Ammon's horn (tissue), 1 donor: ENCODE data around the gene KIF5B.
"Not testable (repeated sequence)": the region's sequence is repeated elsewhere in the genome, so short reads cannot be mapped to it uniquely, and the experiment has no call there.

Experiments
- DNase-seq: peaks from one replicate; pipeline ENCODE4 v3.0.0-alpha.2; 2016; ENCODE audit warnings: low spot score

The KIF5B gene

DNA sequence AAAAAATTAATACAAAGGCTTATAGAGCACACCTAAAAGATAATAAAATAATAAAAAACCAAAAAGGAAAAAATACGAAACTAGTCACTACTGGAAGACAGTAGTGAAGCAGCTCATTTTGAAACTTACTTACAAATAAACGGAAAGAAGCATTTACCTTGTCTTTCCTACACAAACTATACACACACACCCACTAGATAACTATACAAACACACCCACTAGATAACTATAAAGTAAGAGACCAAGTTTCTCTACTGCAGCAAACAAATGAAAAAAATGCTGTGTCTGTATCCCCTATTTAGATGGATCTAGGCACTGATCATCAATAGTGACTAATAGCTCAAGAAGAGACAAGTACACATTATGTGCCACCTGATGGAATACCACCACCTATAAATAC is 49.2 kb downstream of the KIF5B start:
- no peak for DNase-seq

GRCh38 chr10:32005050-32005449 is 51.2 kb downstream of the KIF5B start:
- peak; percentile 45 for DNase-seq

DNA sequence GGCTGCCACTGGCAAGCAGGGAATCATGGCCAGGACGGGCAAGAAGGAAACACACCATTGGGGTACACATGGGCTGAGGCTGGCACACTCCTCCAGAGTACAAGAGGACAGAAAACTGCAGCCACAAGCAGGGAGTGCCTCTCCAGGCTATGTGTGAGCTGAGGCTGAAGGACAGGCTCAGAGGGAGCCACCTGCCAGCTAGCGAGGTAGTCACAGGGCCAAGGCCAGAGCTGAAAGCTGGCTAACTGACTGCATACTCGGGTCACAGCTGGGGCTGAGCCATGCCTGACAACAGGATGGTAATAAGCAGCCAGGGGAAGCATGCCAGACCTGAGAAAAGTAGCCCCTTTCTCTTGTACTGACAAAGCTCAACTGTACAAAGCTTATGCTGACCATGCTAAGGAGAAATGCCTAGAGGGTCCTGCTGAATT is 52.0 kb downstream of the KIF5B start:
- DNase-seq, result peak; percentile 67

- no peak for DNase-seq
These were observed 53.7 kb downstream of the KIF5B start for GRCh38 chr10:32002531-32002930.

DNA sequence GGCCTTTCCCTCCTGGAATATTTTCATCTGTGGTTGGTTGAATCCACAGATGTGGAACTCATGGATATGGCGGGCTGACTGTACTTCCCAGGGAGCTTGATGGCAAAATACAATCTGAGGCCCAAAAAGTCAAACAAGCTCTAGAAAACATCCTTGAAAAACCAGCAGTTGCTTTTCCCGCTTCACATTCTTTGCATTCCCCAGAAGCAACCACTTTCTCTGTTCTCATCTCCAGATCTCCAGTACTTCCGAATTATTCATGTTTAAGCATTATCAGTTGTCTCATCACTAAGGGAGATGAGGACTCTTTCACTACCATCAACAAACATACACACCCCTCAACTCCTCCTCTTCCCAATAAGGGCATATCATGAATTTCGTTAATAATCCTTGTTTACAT is 55.3 kb downstream of the KIF5B start:
- DNase-seq, result no peak

- no peak for DNase-seq
These were observed 56.4 kb downstream of the KIF5B start for GRCh38 chr10:31999836-32000235.

GRCh38 chr10:31999070-31999660 is 57.1 kb downstream of the KIF5B start:
- DNase-seq, result no peak

GRCh38 chr10:31994926-31995325 is 61.3 kb downstream of the KIF5B start:
- DNase-seq, result no peak

DNA sequence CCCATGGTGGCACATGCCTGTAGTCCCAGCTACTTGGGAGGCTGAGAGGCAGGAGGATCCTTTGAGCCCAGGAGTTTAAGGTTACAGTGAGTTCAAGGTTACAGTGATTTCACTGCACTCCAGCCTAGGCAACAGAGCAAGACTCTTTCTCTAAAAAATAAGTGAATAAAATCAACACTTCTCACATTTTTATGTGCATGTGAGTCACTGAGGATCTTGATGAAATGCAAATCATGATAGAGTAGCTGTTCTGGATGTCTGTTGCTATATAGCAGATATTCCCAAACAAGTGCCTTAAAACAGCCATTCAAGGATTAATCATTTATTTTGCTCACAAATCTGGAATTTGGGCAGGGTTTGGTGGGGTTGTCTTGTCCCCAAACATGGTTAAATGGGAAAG is 65.3 kb downstream of the KIF5B start:
- DNase-seq, result no peak

DNA sequence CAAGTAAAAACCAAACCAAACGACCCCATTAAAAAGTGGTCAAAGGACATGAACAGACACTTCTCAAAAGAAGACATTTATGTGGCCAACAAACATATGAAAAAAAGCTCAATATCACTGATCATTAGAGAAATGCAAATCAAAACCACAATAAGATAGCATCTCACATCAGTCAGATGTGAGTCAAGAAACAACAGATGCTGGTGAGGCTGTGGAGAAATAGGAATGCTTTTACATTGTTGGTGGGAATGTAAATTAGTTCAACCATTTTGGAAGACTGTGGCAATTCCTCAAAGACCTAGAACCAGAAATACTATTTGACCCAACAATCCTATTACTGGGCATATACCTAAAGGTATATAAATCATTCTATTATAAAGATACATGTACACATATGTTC is 68.4 kb downstream of the KIF5B start:
- DNase-seq, result not testable (repeated sequence)

- DNase-seq, result no peak
These were observed 74.1 kb downstream of the KIF5B start for GRCh38 chr10:31982111-31982510.

DNA sequence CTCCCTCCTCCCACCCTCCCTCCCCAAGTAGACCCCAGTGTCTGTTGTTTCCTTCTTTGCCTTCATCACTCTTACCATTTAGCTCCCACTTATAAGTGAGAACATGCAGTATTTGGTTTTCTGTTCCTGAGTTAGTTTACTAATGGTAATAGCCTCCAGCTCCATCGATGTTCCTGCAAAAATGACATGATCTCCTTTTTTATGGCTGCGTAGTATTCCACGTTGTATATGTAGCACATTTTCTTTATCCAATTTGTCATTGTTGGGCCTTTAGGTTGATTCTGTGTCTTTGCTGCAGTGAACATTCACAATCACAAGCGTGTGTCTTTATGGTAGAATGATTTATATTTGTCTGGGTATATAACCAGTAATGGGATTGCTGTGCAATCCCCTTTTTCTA is 75.8 kb downstream of the KIF5B start:
- no peak for DNase-seq

DNA sequence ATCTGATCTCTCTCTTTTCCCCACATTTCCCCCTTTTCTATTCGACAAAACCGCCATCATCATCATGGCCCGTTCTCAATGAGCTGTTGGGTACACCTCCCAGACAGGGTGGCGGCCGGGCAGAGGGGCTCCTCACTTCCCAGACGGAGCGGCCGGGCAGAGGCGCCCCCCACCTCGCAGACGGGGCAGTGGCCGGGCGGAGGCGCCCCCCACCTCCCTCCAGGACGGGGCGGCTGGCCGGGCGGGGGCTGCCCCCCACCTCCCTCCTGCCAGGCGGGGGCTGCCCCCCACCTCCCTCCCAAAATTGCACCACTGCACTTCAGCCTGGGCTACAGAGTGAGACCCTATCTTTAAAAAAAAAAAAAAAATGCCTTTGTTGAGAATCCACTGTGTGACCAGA is 77.2 kb downstream of the KIF5B start:
- DNase-seq, result not testable (repeated sequence)

- no peak for DNase-seq
These were observed 78.1 kb downstream of the KIF5B start for GRCh38 chr10:31978156-31978483.

DNA sequence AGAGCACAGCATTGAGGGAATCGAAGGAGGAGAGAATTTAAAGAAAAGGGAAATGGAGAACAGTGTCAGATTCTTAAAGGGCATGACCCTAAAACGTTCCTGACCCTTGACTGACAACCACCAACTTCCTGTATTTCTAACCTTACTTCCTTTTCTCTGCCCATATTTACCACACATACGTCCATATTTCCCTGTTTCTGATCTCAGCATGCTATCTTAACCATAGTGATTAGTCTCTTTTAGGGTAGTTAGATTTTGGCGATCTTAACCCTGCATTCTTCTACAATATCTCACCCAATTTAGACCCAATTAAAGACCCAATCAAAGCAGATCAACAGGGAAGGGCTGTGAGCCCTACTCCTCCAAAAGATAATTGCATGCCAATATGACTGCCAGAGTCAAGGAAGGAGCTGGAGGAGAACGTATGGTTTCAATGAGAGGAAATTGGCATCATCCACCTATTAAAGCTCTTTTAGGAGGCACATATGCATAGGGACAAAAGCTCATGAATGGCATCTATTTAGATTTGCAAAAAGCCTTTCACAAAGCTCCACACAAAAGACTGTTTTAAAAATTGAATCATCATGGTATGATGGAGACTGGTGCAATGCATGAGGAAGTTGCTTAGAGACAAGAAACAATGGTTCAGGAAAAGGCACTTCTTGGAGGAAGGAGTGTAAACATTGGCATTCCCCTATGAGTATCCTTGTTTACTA is 78.6 kb downstream of the KIF5B start:
- peak; percentile 56 for DNase-seq

- DNase-seq, result no peak
These were observed 81.0 kb downstream of the KIF5B start for GRCh38 chr10:31975157-31975765.

DNA sequence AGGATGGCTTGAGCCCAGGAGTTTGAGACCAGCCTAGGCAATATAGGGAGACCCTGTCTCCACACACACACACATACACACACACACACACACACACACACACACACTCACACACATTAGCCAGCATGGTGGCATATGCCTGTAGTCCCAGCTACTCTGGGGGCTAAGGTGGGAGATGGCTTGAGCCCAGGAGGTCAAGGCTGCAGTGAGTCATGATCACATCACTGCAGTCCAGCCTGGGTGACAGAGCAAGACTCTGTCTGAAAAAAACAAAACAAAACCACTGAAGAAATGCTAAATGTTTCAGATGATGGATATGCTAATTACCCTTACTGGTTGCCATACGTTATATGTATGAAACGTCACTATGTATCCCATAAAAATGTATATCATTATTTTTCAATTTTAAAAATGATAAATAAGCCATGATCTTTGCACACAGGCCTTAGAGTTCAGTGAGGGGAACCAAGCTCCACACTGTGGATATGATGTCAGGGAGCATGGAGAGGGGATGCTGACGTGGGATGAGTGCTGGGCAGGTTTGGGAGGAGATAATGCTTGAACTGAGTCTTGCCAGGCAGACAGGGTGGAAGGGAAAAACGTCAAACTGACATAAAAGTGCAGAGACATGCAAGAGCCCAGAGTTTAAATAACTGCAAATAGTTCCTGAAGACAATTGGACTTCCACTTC is 81.6 kb downstream of the KIF5B start:
- DNase-seq, result no peak

DNA sequence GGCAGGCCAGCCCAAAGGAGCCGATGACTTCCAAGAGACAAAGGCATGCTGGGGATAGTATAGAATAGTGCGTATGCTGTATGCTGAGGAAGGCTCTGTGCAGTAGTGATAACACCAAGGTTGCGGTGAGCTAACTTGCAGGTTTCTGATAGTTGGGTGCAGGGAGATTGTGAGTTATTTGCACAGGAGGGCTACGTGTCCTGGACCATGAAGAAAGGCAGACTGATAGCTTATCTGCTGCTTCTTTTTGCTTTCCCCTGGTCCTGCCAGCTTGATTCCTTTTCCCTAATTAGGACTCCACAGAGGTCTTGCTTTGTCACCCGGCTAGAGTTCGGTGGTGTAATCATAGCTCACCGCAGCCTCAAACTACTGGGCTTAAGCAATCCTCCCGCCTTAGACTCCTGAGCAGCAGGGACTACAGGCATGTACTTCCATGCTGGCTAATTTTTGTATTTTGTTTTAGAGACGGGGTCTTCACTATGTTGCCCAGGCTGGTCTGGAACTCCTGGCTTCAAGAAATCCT is 83.6 kb downstream of the KIF5B start:
- DNase-seq, result no peak

DNA sequence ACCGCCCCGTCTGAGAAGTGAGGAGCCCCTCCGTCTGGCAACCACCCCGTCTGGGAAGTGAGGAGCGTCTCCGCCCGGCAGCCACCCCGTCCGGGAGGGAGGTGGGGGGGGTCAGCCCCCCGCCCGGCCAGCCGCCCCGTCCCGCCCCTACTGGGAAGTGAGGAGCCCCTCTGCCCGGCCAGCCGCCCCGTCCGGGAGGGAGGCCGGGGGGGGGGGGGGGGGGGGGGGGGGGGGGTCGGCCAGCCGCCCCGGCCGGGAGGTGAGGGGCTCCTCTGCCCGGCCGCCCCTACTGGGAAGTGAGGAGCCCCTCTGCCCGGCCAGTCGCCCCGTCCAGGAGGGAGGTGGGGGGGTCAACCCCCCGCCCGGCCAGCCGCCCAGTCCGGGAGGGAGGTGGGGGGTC is 86.4 kb downstream of the KIF5B start:
- DNase-seq, result not testable (repeated sequence)

- DNase-seq, result no peak
These were observed 92.6 kb downstream of the KIF5B start for GRCh38 chr10:31963589-31963980.

DNA sequence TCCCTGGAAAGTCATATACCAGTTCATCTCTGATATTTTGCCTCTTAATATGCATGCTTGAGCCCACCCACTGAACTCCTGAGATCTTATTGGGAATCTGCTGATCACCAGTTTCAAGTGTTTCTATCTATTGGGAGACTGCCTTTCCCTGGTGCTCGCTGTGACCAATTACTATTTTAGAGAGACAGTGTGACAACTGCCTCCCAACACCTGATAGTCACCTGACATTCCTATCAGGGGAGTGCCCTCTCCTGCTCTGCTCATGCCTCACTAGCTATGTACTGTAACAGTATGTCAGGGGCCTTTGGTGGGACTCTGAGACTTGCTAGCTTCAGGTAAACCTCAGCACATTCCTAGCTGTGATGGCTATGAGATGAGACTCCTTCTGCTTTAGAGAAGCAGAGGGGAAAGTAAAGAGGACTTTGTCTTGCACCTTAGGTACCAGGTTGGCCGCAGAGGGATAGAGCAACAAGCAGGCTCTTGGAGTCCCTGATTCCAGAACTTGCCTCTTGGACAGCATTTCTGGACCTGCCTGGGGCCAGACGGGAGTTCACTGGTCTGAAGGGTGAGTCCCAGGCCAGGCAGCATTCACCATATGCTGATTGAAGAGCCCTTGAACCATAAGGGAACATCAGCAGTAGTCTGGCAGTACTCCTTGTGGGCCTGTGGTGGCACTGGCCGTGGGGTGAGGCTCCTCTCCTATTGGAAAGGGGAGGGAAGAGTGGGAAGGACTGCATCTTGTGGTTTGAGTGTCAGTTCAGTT is 93.2 kb downstream of the KIF5B start:
- no peak for DNase-seq
